GM12878 (cell line): ENCODE measurements around the gene FFAR1. TPM values are rescaled to one million over a fixed set of nuclear protein-coding genes. Genes with fewer than 3 reads are reported as not detected.
"Not testable (repeated sequence)": the region's sequence is repeated elsewhere in the genome, so short reads cannot be mapped to it uniquely, and the experiment has no call there.

Experiments
- ATAC-seq: fragments of 200-7000 bp; cut with Tn5 transposase; 3 replicates; pipeline ENCODE4 v1.9.1; 2020; ENCODE audit warnings: mild to moderate bottlenecking, moderate library complexity
- BruUV-seq: library from RNA; stranded (reverse); fragments of 400-500 nt; replicated peaks from 2 replicates; lab custom pipeline; 2021; lab: Mats Ljungman, UMichigan
- CTCF ChIA-PET: fragments of 300-600 bp; sonication (Branson Sonifier 250); formaldehyde crosslinking; extraction: SDS; loops from one replicate; lab custom pipeline; 2021; ENCODE audit warnings: inconsistent platforms; lab: Yijun Ruan, JAX
- POLR2A ChIA-PET: fragments of 350-600 bp; formaldehyde crosslinking; extraction: SDS; loops from one replicate; lab custom pipeline; 2021; ENCODE audit warnings: inconsistent platforms; lab: Charles Lee
- RAD21 ChIA-PET: fragments of 300-600 bp; sonication (Branson Sonifier 250); formaldehyde crosslinking; loops from one replicate; lab custom pipeline; 2023; ENCODE audit warnings: antibody characterized with exemption; ENCODE audit not compliant: unreplicated experiment; lab: Charles Lee
- SMC1A ChIA-PET: fragments of 300-600 bp; sonication (Branson Sonifier 250); formaldehyde crosslinking; loops from one replicate; lab custom pipeline; 2023; ENCODE audit not compliant: unreplicated experiment, uncharacterized antibody; lab: Charles Lee
- DNase-seq: peaks from one replicate; pipeline ENCODE4 v3.0.0-alpha.2; 2011; ENCODE audit warnings: low read depth, low spot score
- FAIRE-seq: peaks from 3 replicates; lab custom pipeline; 2011; peaks lifted over from hg19 to GRCh38; lab: Jason Lieb, UNC
- H2AFZ ChIP-seq: 2 replicates; pipeline ENCODE4 v1.6.0; 2011; ENCODE audit warnings: low read depth, low read length, control low read depth; ENCODE audit not compliant: control insufficient read depth
- H3K27ac ChIP-seq: 2 replicates; pipeline ENCODE4 v1.5.1; 2011; ENCODE audit warnings: control low read depth; ENCODE audit not compliant: control insufficient read depth, insufficient read depth
- H3K27me3 ChIP-seq, 2 experiments: replicated peaks in 1 of 2; 2 replicates each; pipeline versions ENCODE4 v1.6.0 to v1.6.1; 2011; ENCODE audit warnings: low read length in 1 of 2; ENCODE audit not compliant: control insufficient read depth in 2 of 2, insufficient read depth in 2 of 2
- H3K36me3 ChIP-seq, 2 experiments: 2 replicates each; pipeline ENCODE4 v1.5.1; 2011; ENCODE audit warnings: low read length in 1 of 2; ENCODE audit not compliant: control insufficient read depth in 2 of 2, insufficient read depth in 2 of 2
- H3K4me1 ChIP-seq: 2 replicates; pipeline ENCODE4 v1.6.1; 2011; ENCODE audit warnings: mild to moderate bottlenecking, low read length, moderate library complexity, mixed read lengths; ENCODE audit not compliant: control insufficient read depth, insufficient read depth
- H3K4me2 ChIP-seq: 2 replicates; pipeline ENCODE4 v1.6.0; 2011; ENCODE audit warnings: control low read depth; ENCODE audit not compliant: control insufficient read depth, insufficient read depth
- H3K4me3 ChIP-seq: fragments of 200-600 bp; sonication (generic); 2 replicates; pipeline ENCODE4 v1.5.1; 2016
- H3K79me2 ChIP-seq: 2 replicates; pipeline ENCODE4 v1.6.0; 2011; ENCODE audit warnings: low read length; ENCODE audit not compliant: control insufficient read depth, insufficient read depth
- H3K9ac ChIP-seq: 2 replicates; pipeline ENCODE4 v1.8.0; 2011; ENCODE audit warnings: low read length, control low read depth, mixed read lengths; ENCODE audit not compliant: control insufficient read depth, insufficient read depth
- H3K9me3 ChIP-seq: replicated peaks from 3 replicates; pipeline ENCODE4 v1.5.1; 2011; ENCODE audit warnings: mild to moderate bottlenecking, low read length; ENCODE audit not compliant: control insufficient read depth, insufficient read depth
- H4K20me1 ChIP-seq: 2 replicates; pipeline ENCODE4 v1.6.0; 2011; ENCODE audit not compliant: control insufficient read depth, insufficient read depth
- CHD2 ChIP-seq: IDR thresholded peaks from 2 replicates; pipeline ENCODE4 v1.6.1; 2011; ENCODE audit warnings: low read depth, low read length, improper control_type of control experiment, borderline replicate concordance
- EP300 ChIP-seq, 2 experiments: fragments of 150-350 bp in 1 of 2; IDR thresholded peaks; 2 replicates each; pipeline ENCODE4 v1.6.1; 2011 to 2012; ENCODE audit warnings: low read depth in 2 of 2, low read length in 2 of 2, borderline replicate concordance in 1 of 2, improper control_type of control experiment in 1 of 2, inconsistent platforms in 1 of 2; ENCODE audit not compliant: control insufficient read depth in 1 of 2
- PAX5 ChIP-seq: IDR thresholded peaks from 2 replicates; pipeline ENCODE4 v1.6.1; 2011; ENCODE audit warnings: low read depth, low read length, borderline replicate concordance
- PAX8 ChIP-seq: fragments of 450-650 bp; IDR thresholded peaks from 2 replicates; pipeline ENCODE4 v1.6.1; 2017; ENCODE audit warnings: mild to moderate bottlenecking, moderate library complexity
- PML ChIP-seq: IDR thresholded peaks from 2 replicates; pipeline ENCODE4 v1.6.1; 2012; ENCODE audit warnings: low read length, inconsistent platforms
- POLR2A ChIP-seq: IDR thresholded peaks from 2 replicates; pipeline ENCODE4 v1.6.1; 2011; ENCODE audit warnings: low read depth, mild to moderate bottlenecking, low read length
- POLR2AphosphoS5 ChIP-seq: IDR thresholded peaks from 2 replicates; pipeline ENCODE4 v1.6.1; 2011; ENCODE audit warnings: mild to moderate bottlenecking, low read length, inconsistent platforms
- RAD21 ChIP-seq: IDR thresholded peaks from 2 replicates; pipeline ENCODE4 v1.6.1; 2011; ENCODE audit warnings: mild to moderate bottlenecking, low read depth, low read length, moderate library complexity; ENCODE audit not compliant: insufficient read depth
- ZBTB4 ChIP-seq: fragments of 450-650 bp; formaldehyde crosslinking; IDR thresholded peaks from 2 replicates; pipeline ENCODE4 v1.4.0; 2022; ENCODE audit warnings: mild to moderate bottlenecking, moderate library complexity
- WGBS: methylation state at CpG from one replicate; pipeline ENCODE4 v1.1.6; 2016; ENCODE audit warnings: low lambda C conversion rate; ENCODE audit not compliant: insufficient replicate concordance, insufficient coverage; ENCODE audit errors: missing lambda C conversion rate; 5-methylcytosine and 5-hydroxymethylcytosine counted together
- in situ Hi-C: fragments of 300-500 bp; cut with MboI; formaldehyde crosslinking; loops from 9 replicates; pipeline ENCODE4 v1.14.3; 2018; ENCODE audit warnings: mixed read lengths
- intact Hi-C: fragments of 100-400 bp; cut with micrococcal nuclease; formaldehyde crosslinking; loops from one replicate; pipeline ENCODE4 v1.14.2; 2022; ENCODE audit not compliant: unreplicated experiment
- polyA plus RNA-seq, 11 experiments: library from polyadenylated mRNA; depleted of rRNA in 4 of 11; unstranded in 6 of 11; stranded (reverse) in 5 of 11; fragments of >200 nt; fragmentation: Nextera tagmentation in 4 of 11; fragmentation: Illumina TruSeq in 1 of 11; extraction: Ambion mirVana in 4 of 11; extraction: Trizol in 1 of 11; gene quantifications; 1 replicate in 1 of 11; 2 replicates in 10 of 11; pipeline versions ENCODE4 v1.2.1 to v1.2.3, GENCODE V29; 2011 to 2016; ENCODE audit warnings: inconsistent platforms in 2 of 11, missing spikeins in 2 of 11, low read depth in 1 of 11
- total RNA-seq, 4 experiments: library from RNA; depleted of rRNA in 3 of 4; stranded (reverse); fragments of >200 nt in 3 of 4; fragmentation: Illumina TruSeq in 1 of 4; extraction: Trizol in 1 of 4; gene quantifications; 2 replicates each; pipeline versions ENCODE4 v1.2.1 to v1.2.3, GENCODE V29; 2013 to 2021

Gene FFAR1
- total and polyA plus RNA-seq, 10 of the 15 experiments (the other 5 are each of a cell fraction or from before 2014, with no cell fraction given) = 0.05 to 0.62 (median 0.14) TPM; not detected in 2

- no peaks in the 10 kb centered on the region for H3K79me2 ChIP-seq
- peaks cover 21% of the 10 kb centered on the region for H3K4me1 ChIP-seq
- ChIA-PET RAD21 (interaction anchor here (6.7 to 6.8 kb wide), 2 partner anchors 103 to 111 kb away, joined by 109 to 143 read pairs; no protein-coding TSS in a partner anchor), POLR2A (interaction anchor here (1.1 to 1.5 kb wide), 2 partner anchors 18 to 44 kb away, joined by 3 to 4 read pairs; no protein-coding TSS in a partner anchor), CTCF (interaction anchor here (1.1 to 6.7 kb wide), 4 partner anchors 8 to 136 kb away, joined by 3 to 168 read pairs (median 58); no protein-coding TSS in a partner anchor), SMC1A (interaction anchor here (0.8 to 7.1 kb wide), 7 partner anchors 19 to 150 kb away, joined by 3 to 123 read pairs (median 17); no protein-coding TSS in a partner anchor)
- intact Hi-C loops (no loop called here), in situ Hi-C loops (no loop called here)
- WGBS = 44% methylated on average over 18 of the region's 18 CpGs
- H3K27me3 ChIP-seq = 0 out of 4 replicates have a peak, but pooled peaks cover 0 to 2% of the 10 kb centered on the region in 2 experiments
- no peak within 1 kb of the TSS for H3K4me2 ChIP-seq
- no peak within 1 kb of the TSS for H3K9ac ChIP-seq
- FAIRE-seq (no peak), DNase-seq (no peak), ATAC-seq (no peak)
- H3K4me3 ChIP-seq = no peak within 1 kb of the TSS
- TF ChIP-seq PAX8 (no peak), POLR2AphosphoS5 (no peak), PAX5 (no peak), POLR2A (no peak), ZBTB4 (CRISPR knock-in tag) (no peak), PML (no peak), RAD21 (no peak), EP300 (IDR thresholded peaks at IDR 0.05; ENCODE audit: borderline replicate concordance in 1 of 2, control insufficient read depth in 1 of 2, low read depth in 2 of 2, low read length in 2 of 2) (no peak), CHD2 (no peak)
- no peak within 1 kb of the TSS for H2AFZ ChIP-seq
- no peak within 1 kb of the TSS for H3K27ac ChIP-seq
- H3K36me3 ChIP-seq = no peaks in the 10 kb centered on the region
- H4K20me1 ChIP-seq = no peaks in the 10 kb centered on the region
- H3K9me3 ChIP-seq = no peaks in the 10 kb centered on the region
- no TSS peak for BruUV-seq
These were observed 10.3 kb downstream of the FFAR1 start, which contains the start of gene FFAR3 for GRCh38 chr19:35357867-35358573. Gene FFAR3 (plus strand): TSS chr19:35358460. CDS start chr19:35358891, 431 bp downstream.

- H3K27me3 ChIP-seq, H4K20me1 ChIP-seq, H3K36me3 ChIP-seq, H3K79me2 ChIP-seq, FAIRE-seq, POLR2A ChIA-PET, H3K27ac ChIP-seq, H3K9me3 ChIP-seq, BruUV-seq, intact Hi-C loops, DNase-seq, H3K4me3 ChIP-seq, ATAC-seq, CTCF ChIA-PET, H3K9ac ChIP-seq, H3K4me2 ChIP-seq, H2AFZ ChIP-seq, in situ Hi-C loops: not testable (repeated sequence)
- peaks cover 21% of the 10 kb centered on the region for H3K4me1 ChIP-seq
- SMC1A ChIA-PET = interaction anchor here (1.4 to 7.1 kb wide), 3 partner anchors 103 to 150 kb away, joined by 3 to 123 read pairs (median 17); no protein-coding TSS in a partner anchor
- 37% methylated on average over 10 of the region's 16 CpGs for WGBS
- RAD21 ChIA-PET = interaction anchor here (6.7 kb wide), 1 partner anchor 110 kb away, joined by 143 read pairs; no protein-coding TSS in a partner anchor
These were observed 11.1 kb downstream of the FFAR1 start for GRCh38 chr19:35358834-35359233.
